OCI-LY3 (cell line): ENCODE data around the gene LRRC23.

Experiments
- H2AFZ ChIP-seq: fragments of 200-600, 300-600 bp; shearing (Covaris generic); 2 replicates; pipeline ENCODE4 v1.6.0; 2014; ENCODE audit warnings: antibody characterized with exemption, low read depth, low read length
- H3K27ac ChIP-seq: fragments of 200-600, 300-600 bp; sonication (generic); 2 replicates; pipeline ENCODE4 v1.5.1; 2014; ENCODE audit warnings: mild to moderate bottlenecking, low read length, moderate library complexity, mixed read lengths
- H3K27me3 ChIP-seq: fragments of 200-600, 300-600 bp; sonication (generic); 2 replicates; pipeline ENCODE4 v1.6.1; 2014; ENCODE audit warnings: low read depth, low read length, mixed read lengths
- H3K36me3 ChIP-seq: fragments of 200-600, 300-600 bp; sonication (generic); replicated peaks from 2 replicates; pipeline ENCODE3; 2014; ENCODE audit warnings: low read depth, low read length, mixed read lengths
- H3K4me1 ChIP-seq: fragments of 300-600, 200-600 bp; sonication (generic); 2 replicates; pipeline ENCODE4 v1.6.1; 2014; ENCODE audit warnings: low read length, mixed read lengths
- H3K4me2 ChIP-seq: fragments of 200-600, 300-600 bp; sonication (generic); 2 replicates; pipeline ENCODE4 v1.6.1; 2014; ENCODE audit warnings: low read length, mixed read lengths
- H3K4me3 ChIP-seq: fragments of 300-600, 200-600 bp; sonication (generic); 2 replicates; pipeline ENCODE4 v1.5.1; 2014; ENCODE audit warnings: antibody characterized with exemption, mild to moderate bottlenecking, low read length, moderate library complexity
- H3K79me2 ChIP-seq: fragments of 300-600, 200-600 bp; shearing (Covaris generic); 2 replicates; pipeline ENCODE4 v1.6.1; 2014; ENCODE audit warnings: mild to moderate bottlenecking, low read length, mixed read lengths
- H3K9ac ChIP-seq: fragments of 300-600, 200-600 bp; shearing (Covaris generic); 2 replicates; pipeline ENCODE4 v1.6.0; 2014; ENCODE audit warnings: mild to moderate bottlenecking, low read length, moderate library complexity
- H3K9me3 ChIP-seq: fragments of 200-600, 300-600 bp; shearing (Covaris generic); 2 replicates; pipeline ENCODE4 v1.6.1; 2014; ENCODE audit warnings: low read length, mixed read lengths; ENCODE audit not compliant: insufficient read depth
- H4K20me1 ChIP-seq: fragments of 200-600, 300-600 bp; sonication (generic); 2 replicates; pipeline ENCODE4 v1.6.1; 2016; ENCODE audit warnings: low read length, mixed read lengths; ENCODE audit not compliant: insufficient read depth
- EZH2phosphoT487 ChIP-seq: fragments of 200-600 bp; shearing (Covaris generic); IDR thresholded peaks from 2 replicates; pipeline ENCODE4 v1.6.1; 2018; ENCODE audit warnings: antibody characterized with exemption, mixed run types, low read depth
- TF ChIP-seq, protein P1 (sequence below): fragments of 200-600, 300-600 bp; sonication (generic); IDR thresholded peaks from 2 replicates; pipeline ENCODE4 v1.5.1; 2014; ENCODE audit warnings: antibody characterized with exemption, low read length, low read depth

The LRRC23 gene

GRCh38 chr12:6951551-6952120, 47.0 kb downstream of the LRRC23 start:
- TF ChIP-seq EZH2phosphoT487, result no peak
- TF ChIP-seq, protein P1, sequence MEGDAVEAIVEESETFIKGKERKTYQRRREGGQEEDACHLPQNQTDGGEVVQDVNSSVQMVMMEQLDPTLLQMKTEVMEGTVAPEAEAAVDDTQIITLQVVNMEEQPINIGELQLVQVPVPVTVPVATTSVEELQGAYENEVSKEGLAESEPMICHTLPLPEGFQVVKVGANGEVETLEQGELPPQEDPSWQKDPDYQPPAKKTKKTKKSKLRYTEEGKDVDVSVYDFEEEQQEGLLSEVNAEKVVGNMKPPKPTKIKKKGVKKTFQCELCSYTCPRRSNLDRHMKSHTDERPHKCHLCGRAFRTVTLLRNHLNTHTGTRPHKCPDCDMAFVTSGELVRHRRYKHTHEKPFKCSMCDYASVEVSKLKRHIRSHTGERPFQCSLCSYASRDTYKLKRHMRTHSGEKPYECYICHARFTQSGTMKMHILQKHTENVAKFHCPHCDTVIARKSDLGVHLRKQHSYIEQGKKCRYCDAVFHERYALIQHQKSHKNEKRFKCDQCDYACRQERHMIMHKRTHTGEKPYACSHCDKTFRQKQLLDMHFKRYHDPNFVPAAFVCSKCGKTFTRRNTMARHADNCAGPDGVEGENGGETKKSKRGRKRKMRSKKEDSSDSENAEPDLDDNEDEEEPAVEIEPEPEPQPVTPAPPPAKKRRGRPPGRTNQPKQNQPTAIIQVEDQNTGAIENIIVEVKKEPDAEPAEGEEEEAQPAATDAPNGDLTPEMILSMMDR, result no peak
- Histone ChIP-seq H3K4me1 (peaks cover 48% of the 10 kb centered on the region), H3K79me2 (peaks cover 14% of the 10 kb centered on the region), H3K36me3 (peaks cover 8% of the 10 kb centered on the region), H4K20me1 (peaks cover 4% of the 10 kb centered on the region; the same call in 1 of the 2 replicates), H3K4me3 (peak overlapping the region; percentile 84), H3K27ac (peak overlapping the region; percentile 59), H2AFZ (no peak overlapping the region), H3K27me3 (no peaks in the 10 kb centered on the region), H3K9ac (peak overlapping the region; percentile 87), H3K4me2 (peak overlapping the region; percentile 94), H3K9me3 (no peaks in the 10 kb centered on the region)

GRCh38 chr12:6952121-6952862, 47.7 kb downstream of the LRRC23 start:
- peak overlapping the region; percentile 59 for H3K27ac ChIP-seq
- H3K79me2 ChIP-seq, result peaks cover 14% of the 10 kb centered on the region
- peaks cover 42% of the 10 kb centered on the region for H3K4me1 ChIP-seq
- H3K4me3 ChIP-seq, result peak overlapping the region; percentile 84
- H3K36me3 ChIP-seq, result peaks cover 11% of the 10 kb centered on the region
- no peaks in the 10 kb centered on the region for H3K27me3 ChIP-seq
- H2AFZ ChIP-seq, result no peak overlapping the region
- peak overlapping the region; percentile 87 for H3K9ac ChIP-seq
- TF ChIP-seq, protein P1, result no peak
- no peak for TF ChIP-seq EZH2phosphoT487
- H4K20me1 ChIP-seq, result peaks cover 4% of the 10 kb centered on the region; the same call in 1 of the 2 replicates
- H3K4me2 ChIP-seq, result peak overlapping the region; percentile 94
- no peaks in the 10 kb centered on the region for H3K9me3 ChIP-seq

DNA sequence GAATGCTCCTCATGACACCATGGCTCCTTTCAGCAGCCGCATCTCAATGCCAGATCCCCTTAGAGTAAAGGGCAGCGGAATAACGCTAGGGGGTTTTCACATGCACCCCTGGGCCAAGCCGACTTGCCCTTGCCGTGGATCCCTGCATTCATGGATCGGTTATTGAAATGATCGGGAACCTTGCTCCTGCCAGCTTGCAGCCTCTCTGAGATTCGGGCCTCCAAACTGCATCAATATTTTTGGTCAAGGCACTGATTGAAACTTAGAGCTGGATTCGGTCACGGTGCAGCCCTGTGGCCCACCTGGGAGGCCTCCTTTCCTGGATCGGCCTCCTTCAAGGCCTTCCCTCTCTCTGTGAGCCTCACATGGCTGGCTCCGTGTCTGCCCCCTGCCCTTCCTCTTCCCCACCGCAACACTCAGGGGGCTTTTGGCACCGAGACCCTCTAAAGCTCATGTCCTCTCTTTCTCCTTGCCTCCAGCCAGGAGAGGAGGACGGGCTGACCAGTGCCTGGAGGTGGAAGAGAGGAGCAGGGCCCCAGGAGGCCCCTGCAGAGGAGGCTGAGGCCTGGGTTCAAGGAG, 48.3 kb downstream of the LRRC23 start:
- peak overlapping the region; percentile 84 for H3K4me3 ChIP-seq
- peak overlapping the region; percentile 87 for H3K9ac ChIP-seq
- H3K27me3 ChIP-seq, result no peaks in the 10 kb centered on the region
- TF ChIP-seq, protein P1, result no peak
- TF ChIP-seq EZH2phosphoT487, result no peak
- H3K9me3 ChIP-seq, result no peaks in the 10 kb centered on the region
- peaks cover 16% of the 10 kb centered on the region for H3K36me3 ChIP-seq
- peak overlapping the region; percentile 59 for H3K27ac ChIP-seq
- H3K4me1 ChIP-seq, result peaks cover 44% of the 10 kb centered on the region
- peaks cover 14% of the 10 kb centered on the region for H3K79me2 ChIP-seq
- no peak overlapping the region for H2AFZ ChIP-seq
- peak overlapping the region; percentile 94 for H3K4me2 ChIP-seq
- peaks cover 4% of the 10 kb centered on the region; the same call in 1 of the 2 replicates for H4K20me1 ChIP-seq
